H1 (cell line): ENCODE results near the gene KDR. TPM values are rescaled to one million over a fixed set of nuclear protein-coding genes. Genes with fewer than 3 reads are reported as not detected.

Source experiments
- CTCF ChIA-PET: fragments of 300-600 bp; sonication (Branson Sonifier 250); formaldehyde crosslinking; loops from one replicate; lab custom pipeline; 2021; ENCODE audit not compliant: partially characterized antibody; lab: Charles Lee
- POLR2A ChIA-PET: fragments of 300-600 bp; sonication (Branson Sonifier 250); formaldehyde crosslinking; loops from one replicate; lab custom pipeline; 2021; ENCODE audit warnings: inconsistent platforms; ENCODE audit not compliant: partially characterized antibody; lab: Charles Lee
- DNase-seq, 2 experiments: peaks; one replicate each; pipeline versions ENCODE4 v3.0.0 to v3.0.0-alpha.2; 2010 to 2022; ENCODE audit warnings: low spot score in 2 of 2, low read depth in 1 of 2, mixed read lengths in 1 of 2
- FAIRE-seq: peaks from 2 replicates; lab custom pipeline; 2011; peaks lifted over from hg19 to GRCh38; lab: Jason Lieb, UNC
- H2AFZ ChIP-seq: 2 replicates; pipeline ENCODE4 v1.8.1; 2012; ENCODE audit warnings: low read length, inconsistent platforms
- H2AK5ac ChIP-seq: 2 replicates; pipeline ENCODE4 v1.6.1; 2013; ENCODE audit warnings: low read depth, low read length
- H2BK120ac ChIP-seq: replicated peaks from 2 replicates; pipeline ENCODE3; 2013; ENCODE audit warnings: low read depth, low read length, inconsistent platforms
- H2BK12ac ChIP-seq: 2 replicates; pipeline ENCODE4 v1.6.1; 2013; ENCODE audit warnings: low read depth, low read length
- H2BK15ac ChIP-seq: 2 replicates; pipeline ENCODE4 v1.6.1; 2013; ENCODE audit warnings: low read length
- H2BK20ac ChIP-seq: 2 replicates; pipeline ENCODE4 v1.6.1; 2013; ENCODE audit warnings: low read length
- H2BK5ac ChIP-seq: 2 replicates; pipeline ENCODE4 v1.6.1; 2013; ENCODE audit warnings: low read depth, low read length
- H3K14ac ChIP-seq: 2 replicates; pipeline ENCODE4 v1.6.1; 2013; ENCODE audit warnings: inconsistent platforms; ENCODE audit not compliant: insufficient read length
- H3K18ac ChIP-seq: 2 replicates; pipeline ENCODE4 v1.6.1; 2013; ENCODE audit warnings: low read length; ENCODE audit errors: extremely low read depth
- H3K23ac ChIP-seq: 2 replicates; pipeline ENCODE4 v1.6.1; 2013; ENCODE audit warnings: inconsistent platforms; ENCODE audit not compliant: insufficient read length
- H3K23me2 ChIP-seq: 2 replicates; pipeline ENCODE4 v1.6.1; 2013; ENCODE audit warnings: low read depth, low read length
- H3K27ac ChIP-seq: 2 replicates; pipeline ENCODE4 v1.6.1; 2011; ENCODE audit warnings: low read depth, low read length, inconsistent platforms
- H3K27me3 ChIP-seq, 4 experiments: replicated peaks in 1 of 4; 1 replicate in 1 of 4; 2 replicates in 3 of 4; pipeline versions ENCODE4 v1.6.1 to v1.8.1; 2011 to 2013; ENCODE audit warnings: low read length in 3 of 4, mild to moderate bottlenecking in 3 of 4, inconsistent platforms in 2 of 4, mixed read lengths in 2 of 4, moderate library complexity in 1 of 4; ENCODE audit not compliant: control insufficient read depth in 3 of 4, insufficient read depth in 3 of 4; ENCODE audit errors: extremely low read depth in 1 of 4
- H3K36me3 ChIP-seq, 4 experiments: 2 replicates each; pipeline versions ENCODE4 v1.6.1 to v1.8.1; 2011 to 2013; ENCODE audit warnings: mild to moderate bottlenecking in 4 of 4, low read length in 3 of 4, moderate library complexity in 2 of 4, control low read depth in 1 of 4, inconsistent platforms in 1 of 4; ENCODE audit not compliant: insufficient read depth in 4 of 4, control insufficient read depth in 2 of 4
- H3K4ac ChIP-seq: replicated peaks from 2 replicates; pipeline ENCODE3; 2013; ENCODE audit warnings: low read length, low read depth, mixed read lengths, inconsistent platforms; ENCODE audit not compliant: insufficient read length
- H3K4me1 ChIP-seq, 4 experiments: replicated peaks in 1 of 4; 1 replicate in 1 of 4; 2 replicates in 3 of 4; pipeline versions ENCODE4 v1.6.1 to v1.8.1; 2011 to 2013; ENCODE audit warnings: low read length in 3 of 4, inconsistent platforms in 2 of 4, mixed read lengths in 1 of 4; ENCODE audit not compliant: insufficient read depth in 4 of 4, control insufficient read depth in 3 of 4
- H3K4me2 ChIP-seq, 2 experiments: 2 replicates each; pipeline versions ENCODE4 v1.6.1 to v1.8.1; 2011 to 2013; ENCODE audit warnings: low read depth in 2 of 2, low read length in 2 of 2, control low read depth in 1 of 2, inconsistent platforms in 1 of 2, mild to moderate bottlenecking in 1 of 2; ENCODE audit not compliant: insufficient read depth in 1 of 2
- H3K4me3 ChIP-seq, 4 experiments: fragments of 200-600, 300-600 bp in 1 of 4; sonication (generic), shearing (Covaris generic), sonication (Bioruptor Twin) in 1 of 4; 2 replicates each; pipeline versions ENCODE4 v1.5.1 to v1.8.1; 2011 to 2016; ENCODE audit warnings: low read length in 4 of 4, low read depth in 3 of 4, control low read depth in 2 of 4, inconsistent platforms in 2 of 4, mild to moderate bottlenecking in 2 of 4, mixed read lengths in 1 of 4, moderate library complexity in 1 of 4; ENCODE audit not compliant: insufficient read depth in 2 of 4; ENCODE audit errors: extremely low read depth in 1 of 4
- H3K56ac ChIP-seq: replicated peaks from 2 replicates; pipeline ENCODE3; 2013; ENCODE audit warnings: low read depth, mild to moderate bottlenecking, mixed read lengths, low read length, inconsistent platforms; ENCODE audit not compliant: insufficient read length
- H3K79me1 ChIP-seq: 2 replicates; pipeline ENCODE4 v1.6.1; 2013; ENCODE audit warnings: low read depth, low read length, control low read depth
- H3K79me2 ChIP-seq, 2 experiments: 2 replicates each; pipeline versions ENCODE4 v1.6.1 to v1.8.1; 2012 to 2013; ENCODE audit warnings: low read length in 2 of 2, mild to moderate bottlenecking in 2 of 2, inconsistent platforms in 1 of 2; ENCODE audit not compliant: insufficient read depth in 2 of 2, control insufficient read depth in 1 of 2
- H3K9ac ChIP-seq, 4 experiments: replicated peaks in 1 of 4; 1 replicate in 1 of 4; 2 replicates in 3 of 4; pipeline versions ENCODE4 v1.6.1 to v1.8.1; 2011 to 2013; ENCODE audit warnings: low read depth in 3 of 4, low read length in 3 of 4, control low read depth in 2 of 4, mild to moderate bottlenecking in 2 of 4, moderate library complexity in 2 of 4, inconsistent platforms in 1 of 4; ENCODE audit errors: extremely low read depth in 1 of 4
- H3K9me3 ChIP-seq, 2 experiments: 2 replicates each; pipeline versions ENCODE4 v1.6.1 to v1.8.1; 2012 to 2013; ENCODE audit warnings: mild to moderate bottlenecking in 2 of 2, moderate library complexity in 2 of 2, control low read depth in 1 of 2, inconsistent platforms in 1 of 2, low read depth in 1 of 2, low read length in 1 of 2, mixed read lengths in 1 of 2; ENCODE audit not compliant: insufficient read depth in 2 of 2
- H4K20me1 ChIP-seq, 2 experiments: replicated peaks in 1 of 2; 2 replicates each; pipeline versions ENCODE3 to v1.8.1; 2011 to 2013; ENCODE audit warnings: inconsistent platforms in 2 of 2, low read length in 2 of 2, mild to moderate bottlenecking in 1 of 2; ENCODE audit not compliant: insufficient read depth in 2 of 2, control insufficient read depth in 1 of 2
- H4K5ac ChIP-seq: 2 replicates; pipeline ENCODE4 v1.6.1; 2013; ENCODE audit warnings: low read length, low read depth, mixed read lengths, inconsistent platforms; ENCODE audit not compliant: insufficient read length
- H4K8ac ChIP-seq: 2 replicates; pipeline ENCODE4 v1.8.0; 2013; ENCODE audit warnings: mild to moderate bottlenecking, moderate library complexity, low read length, inconsistent platforms; ENCODE audit not compliant: insufficient read depth; ENCODE audit errors: extremely low read depth
- H4K91ac ChIP-seq: replicated peaks from 2 replicates; pipeline ENCODE3; 2013; ENCODE audit warnings: low read length, mixed read lengths, inconsistent platforms; ENCODE audit not compliant: insufficient read length
- CHD1 ChIP-seq: IDR thresholded peaks from 2 replicates; pipeline ENCODE4 v1.6.1; 2012; ENCODE audit warnings: low read depth, low read length, improper control_type of control experiment
- CREB1 ChIP-seq: IDR thresholded peaks from 2 replicates; pipeline ENCODE4 v1.6.1; 2012; ENCODE audit warnings: inconsistent platforms
- CTBP2 ChIP-seq: IDR thresholded peaks from 2 replicates; pipeline ENCODE4 v1.7.0; 2011; ENCODE audit warnings: borderline replicate concordance, mild to moderate bottlenecking, moderate library complexity, mixed read lengths, low read length; ENCODE audit not compliant: insufficient read depth, insufficient read length
- EZH2 ChIP-seq: fragments of 200-600 bp; sonication (generic); IDR thresholded peaks from 2 replicates; pipeline ENCODE4 v1.7.1; 2012; ENCODE audit warnings: low read depth, mild to moderate bottlenecking, moderate library complexity, low read length, inconsistent platforms; ENCODE audit not compliant: severe bottlenecking
- FOSL1 ChIP-seq: IDR thresholded peaks from 2 replicates; pipeline ENCODE4 v1.6.1; 2011; ENCODE audit warnings: mild to moderate bottlenecking, low read depth, low read length, moderate library complexity; ENCODE audit not compliant: insufficient read depth
- JUN ChIP-seq: IDR thresholded peaks from 2 replicates; pipeline ENCODE4 v1.6.1; 2011; ENCODE audit warnings: low read depth, mild to moderate bottlenecking, improper control_type of control experiment, low read length
- RBBP5 ChIP-seq: IDR thresholded peaks from 2 replicates; pipeline ENCODE4 v1.7.1; 2012; ENCODE audit warnings: low read depth, mild to moderate bottlenecking, inconsistent platforms, low read length, moderate library complexity, borderline replicate concordance
- RFX5 ChIP-seq: IDR thresholded peaks from 2 replicates; pipeline ENCODE4 v1.6.1; 2011; ENCODE audit warnings: low read depth, low read length, improper control_type of control experiment, borderline replicate concordance
- RNF2 ChIP-seq: fragments of 200-900, 300-1000 bp; sonication (generic); IDR thresholded peaks from 2 replicates; pipeline ENCODE4 v1.7.1; 2016; ENCODE audit warnings: borderline replicate concordance, low read depth, mild to moderate bottlenecking, antibody characterized with exemption, low read length; ENCODE audit not compliant: poor library complexity, severe bottlenecking; ENCODE audit errors: missing control alignments
- SP4 ChIP-seq: IDR thresholded peaks from 2 replicates; pipeline ENCODE4 v1.6.1; 2012; ENCODE audit warnings: low read length, inconsistent platforms
- TAF7 ChIP-seq: optimal IDR thresholded peaks from 2 replicates; pipeline ENCODE3; 2011; ENCODE audit warnings: low read depth, mild to moderate bottlenecking, inconsistent platforms, low read length, moderate library complexity, borderline replicate concordance
- TCF12 ChIP-seq: IDR thresholded peaks from 2 replicates; pipeline ENCODE4 v1.6.1; 2011; ENCODE audit warnings: low read depth, mild to moderate bottlenecking, low read length
- WGBS, 2 experiments: shearing (Covaris generic) in 1 of 2; methylation state at CpG; one replicate each; pipeline versions ENCODE4 v1.1.6 to v1.1.7; 2013 to 2015; ENCODE audit warnings: low lambda C conversion rate in 2 of 2, mixed read lengths in 2 of 2, inconsistent platforms in 1 of 2, low coverage in 1 of 2, missing lambda C conversion rate in 1 of 2; ENCODE audit not compliant: insufficient replicate concordance in 2 of 2, insufficient coverage in 1 of 2, insufficient read length in 1 of 2; ENCODE audit errors: extremely low coverage in 1 of 2, missing lambda C conversion rate in 1 of 2; 5-methylcytosine and 5-hydroxymethylcytosine counted together
- polyA plus RNA-seq, 7 experiments: library from polyadenylated mRNA; depleted of rRNA in 3 of 7; stranded (reverse) in 5 of 7; unstranded in 2 of 7; fragments of >200 nt in 5 of 7; fragments of 200-250 nt in 2 of 7; gene quantifications; 1 replicate in 5 of 7; 2 replicates in 1 of 7; 4 replicates in 1 of 7; pipeline versions ENCODE4 v1.2.1 to v1.2.3, GENCODE V29; 2011 to 2013; ENCODE audit warnings: missing spikeins in 2 of 7, mixed read lengths in 2 of 7
- total RNA-seq: library from RNA; stranded (reverse); fragmentation: NEBNext Ultra II Directional; extraction: Animal tissue kit (Norgen Biotek cat#: 25700); gene quantifications from 2 replicates; pipeline ENCODE4 v1.2.1, GENCODE V29; 2021
- TF ChIP-seq, protein P1 (sequence below): IDR thresholded peaks from 2 replicates; pipeline ENCODE4 v1.6.1; 2012; ENCODE audit warnings: low read length, inconsistent platforms

The KDR gene
- total and polyA plus RNA-seq, 2 of the 8 experiments (the other 6 are each of a cell fraction or from before 2014, with no cell fraction given): 69.3 to 106 TPM

DNA sequence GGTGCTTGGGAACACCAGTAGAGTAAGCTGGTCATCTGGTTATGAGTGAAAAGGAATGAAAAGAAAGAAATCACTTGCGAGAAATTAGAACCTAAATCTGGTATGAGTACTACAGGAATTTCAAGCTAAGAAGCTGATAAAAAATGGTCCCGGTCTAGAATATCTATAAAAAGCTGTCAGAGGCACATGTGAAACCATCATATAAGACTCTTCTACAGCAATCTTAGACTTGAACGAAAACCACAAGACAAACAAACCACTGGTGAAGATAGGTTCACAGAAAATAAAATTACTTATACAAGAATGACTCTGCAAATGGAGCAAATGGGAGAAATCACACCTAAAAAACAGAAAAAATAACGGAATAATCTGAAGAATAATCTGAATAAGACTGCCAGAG is 69.9 kb downstream of the KDR start:
- Histone ChIP-seq H3K4ac (no peak overlapping the region), H3K79me1 (no peaks in the 10 kb centered on the region), H2AFZ (no peak overlapping the region), H3K79me2 (no peaks in the 10 kb centered on the region), H3K36me3 (no peaks in the 10 kb centered on the region), H4K91ac (no peak overlapping the region), H3K14ac (no peak overlapping the region), H3K9me3 (no peaks in the 10 kb centered on the region; a peak in 1 of 4 replicates), H3K23me2 (no peaks in the 10 kb centered on the region), H4K20me1 (no peaks in the 10 kb centered on the region), H2BK20ac (no peak overlapping the region), H2AK5ac (no peak overlapping the region), H4K5ac (no peak overlapping the region), H2BK15ac (no peak overlapping the region), H4K8ac (no peak overlapping the region), H3K4me1 (no peaks in the 10 kb centered on the region), H3K27me3 (no peaks in the 10 kb centered on the region), H3K27ac (no peak overlapping the region), H3K18ac (no peak overlapping the region), H3K4me2 (no peak overlapping the region), H2BK120ac (no peak overlapping the region), H3K56ac (no peak overlapping the region), H3K4me3 (no peak overlapping the region), H2BK12ac (no peak overlapping the region), H3K9ac (no peak overlapping the region), H3K23ac (no peak overlapping the region), H2BK5ac (no peak overlapping the region)
- 95% methylated on average over 4 of the region's 4 CpGs; no CpG with 5 or more reads in 1 of the 2 experiments for WGBS, 2 experiments
- no peak for DNase-seq
- FAIRE-seq: no peak
- ChIA-PET CTCF (no interaction called here), POLR2A (no interaction called here)
- TF ChIP-seq CTBP2 (no peak), CREB1 (no peak), CHD1 (no peak), RFX5 (no peak), TCF12 (no peak), RNF2 (no peak), JUN (no peak), SP4 (no peak), TAF7 (no peak), RBBP5 (no peak), EZH2 (no peak), FOSL1 (no peak)
- TF ChIP-seq, protein P1, sequence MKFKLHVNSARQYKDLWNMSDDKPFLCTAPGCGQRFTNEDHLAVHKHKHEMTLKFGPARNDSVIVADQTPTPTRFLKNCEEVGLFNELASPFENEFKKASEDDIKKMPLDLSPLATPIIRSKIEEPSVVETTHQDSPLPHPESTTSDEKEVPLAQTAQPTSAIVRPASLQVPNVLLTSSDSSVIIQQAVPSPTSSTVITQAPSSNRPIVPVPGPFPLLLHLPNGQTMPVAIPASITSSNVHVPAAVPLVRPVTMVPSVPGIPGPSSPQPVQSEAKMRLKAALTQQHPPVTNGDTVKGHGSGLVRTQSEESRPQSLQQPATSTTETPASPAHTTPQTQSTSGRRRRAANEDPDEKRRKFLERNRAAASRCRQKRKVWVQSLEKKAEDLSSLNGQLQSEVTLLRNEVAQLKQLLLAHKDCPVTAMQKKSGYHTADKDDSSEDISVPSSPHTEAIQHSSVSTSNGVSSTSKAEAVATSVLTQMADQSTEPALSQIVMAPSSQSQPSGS: no peak
